Placental pericyte (primary cell): ENCODE results near the gene ABCD4. TPM values are rescaled to one million over a fixed set of nuclear protein-coding genes. Genes with fewer than 3 reads are reported as not detected.

ENCODE experiments used
- total RNA-seq: library from RNA; depleted of rRNA; stranded (reverse); fragments of >200 nt; gene quantifications from 2 replicates; pipeline ENCODE4 v1.2.3, GENCODE V29; 2012

The ABCD4 gene
- total RNA-seq, result 33.2 and 33.7 TPM in 2 replicates

GRCh38 chr14:74302634-74303569, at the start of gene ABCD4:
Gene ABCD4 (minus strand): TSS chr14:74302934. CDS start chr14:74302912, 22 bp downstream.

GRCh38 chr14:74348241-74348734, 45.6 kb upstream of the ABCD4 start, which contains the start of gene VRTN:
Gene VRTN (plus strand): TSS chr14:74348471. CDS start chr14:74356784, 8,313 bp downstream.

GRCh38 chr14:74238974-74239847, 63.5 kb downstream of the ABCD4 start, which contains the start of gene VSX2:
Gene VSX2 (plus strand): TSS chr14:74239449. CDS start chr14:74239562, 113 bp downstream.

Other genes starting within 250 kb of the ABCD4 start
- 12.7 and 92.1 TPM in 2 replicates for gene ALDH6A1, start 218.5 kb downstream of the ABCD4 start, total RNA-seq
- 11.3 and 13.1 TPM in 2 replicates for gene LIN52, start 218.0 kb downstream of the ABCD4 start, total RNA-seq
- not detected in 2 replicates for gene VSX2, start 63.5 kb downstream of the ABCD4 start, total RNA-seq
- gene VRTN, start 45.5 kb upstream of the ABCD4 start, total RNA-seq, result not detected in 2 replicates
- gene SYNDIG1L, start 123.3 kb upstream of the ABCD4 start, total RNA-seq, result not detected in 2 replicates
- 145 and 299 TPM in 2 replicates for gene NPC2, start 190.4 kb upstream of the ABCD4 start, total RNA-seq
- gene ISCA2, start 190.8 kb upstream of the ABCD4 start, total RNA-seq, result 9.0 and 11.0 TPM in 2 replicates